Caco-2 (cell line): Measurements from ENCODE around the gene CAPN11. TPM values are rescaled to one million over a fixed set of nuclear protein-coding genes. Genes with fewer than 3 reads are reported as not detected.

Experiments used
- BruUV-seq: library from RNA; stranded (reverse); fragments of 400-500 nt; replicated peaks from 2 replicates; lab custom pipeline; 2021; lab: Mats Ljungman, UMichigan
- CTCF ChIA-PET: fragments of 300-600 bp; sonication (Branson Sonifier 250); formaldehyde crosslinking; loops from one replicate; lab custom pipeline; 2022; ENCODE audit warnings: antibody characterized with exemption; lab: Charles Lee
- POLR2A ChIA-PET: fragments of 300-600 bp; sonication (Branson Sonifier 250); formaldehyde crosslinking; loops from one replicate; lab custom pipeline; 2022; ENCODE audit warnings: antibody characterized with exemption; lab: Charles Lee
- DNase-seq, 2 experiments: peaks; one replicate each; pipeline versions ENCODE4 v3.0.0 to v3.0.0-alpha.2; 2020 to 2022
- H3K27me3 ChIP-seq: replicated peaks from 2 replicates; pipeline ENCODE4 v1.6.0; 2011; ENCODE audit warnings: low read length; ENCODE audit not compliant: control insufficient read depth, insufficient read depth
- H3K36me3 ChIP-seq: 2 replicates; pipeline ENCODE4 v1.5.1; 2011; ENCODE audit warnings: low read length; ENCODE audit not compliant: control insufficient read depth, insufficient read depth
- H3K4me1 ChIP-seq: fragments of 250-450 bp; sonication (Bioruptor Pico); 2 replicates; pipeline ENCODE4 v1.5.1; 2020; ENCODE audit warnings: mild to moderate bottlenecking
- H3K4me3 ChIP-seq: 2 replicates; pipeline ENCODE4 v1.5.1; 2011; ENCODE audit warnings: low read depth, mild to moderate bottlenecking, control low read depth, low read length
- H3K9me3 ChIP-seq: fragments of 250-450 bp; sonication (Bioruptor Pico); 2 replicates; pipeline ENCODE4 v1.5.1; 2020; ENCODE audit warnings: mild to moderate bottlenecking, moderate library complexity
- H3K27ac Mint-ChIP-seq: one replicate; pipeline ENCODE4 v1.8.0; 2022; ENCODE audit warnings: mixed read lengths; ENCODE audit not compliant: unreplicated experiment
- H3K27me3 Mint-ChIP-seq: one replicate; pipeline ENCODE4 v1.8.0; 2022; ENCODE audit warnings: mixed read lengths; ENCODE audit not compliant: insufficient read depth, unreplicated experiment
- H3K36me3 Mint-ChIP-seq: one replicate; pipeline ENCODE4 v1.8.0; 2022; ENCODE audit warnings: mild to moderate bottlenecking, mixed read lengths; ENCODE audit not compliant: insufficient read depth, unreplicated experiment
- H3K4me1 Mint-ChIP-seq: one replicate; pipeline ENCODE4 v1.8.0; 2022; ENCODE audit warnings: low read depth, mixed read lengths; ENCODE audit not compliant: unreplicated experiment
- H3K4me3 Mint-ChIP-seq: one replicate; pipeline ENCODE4 v1.8.0; 2022; ENCODE audit warnings: mild to moderate bottlenecking, moderate library complexity, mixed read lengths; ENCODE audit not compliant: unreplicated experiment
- H3K9me3 Mint-ChIP-seq: one replicate; pipeline ENCODE4 v1.8.0; 2022; ENCODE audit warnings: mixed read lengths; ENCODE audit not compliant: unreplicated experiment
- intact Hi-C: fragments of 100-400 bp; cut with micrococcal nuclease; formaldehyde crosslinking; loops from one replicate; pipeline ENCODE4 v1.10.0; 2022; ENCODE audit not compliant: unreplicated experiment
- total RNA-seq: library from RNA; stranded (reverse); gene quantifications from 2 replicates; pipeline ENCODE4 v1.2.3, GENCODE V29; 2022
- TF ChIP-seq, protein P1 (sequence below), 2 experiments: fragments of 200-600 bp in 1 of 2; IDR thresholded peaks; 1 replicate in 1 of 2; 2 replicates in 1 of 2; pipeline versions ENCODE4 v1.5.1 to v1.8.0; 2011 to 2022; ENCODE audit warnings: antibody characterized with exemption in 1 of 2, control low read depth in 1 of 2, inconsistent platforms in 1 of 2, low read depth in 1 of 2, low read length in 1 of 2, mild to moderate bottlenecking in 1 of 2, moderate library complexity in 1 of 2; ENCODE audit not compliant: insufficient read depth in 1 of 2, severe bottlenecking in 1 of 2, unreplicated experiment in 1 of 2

The CAPN11 gene
- total RNA-seq, 1 experiment from 2014 or later = not detected

DNA sequence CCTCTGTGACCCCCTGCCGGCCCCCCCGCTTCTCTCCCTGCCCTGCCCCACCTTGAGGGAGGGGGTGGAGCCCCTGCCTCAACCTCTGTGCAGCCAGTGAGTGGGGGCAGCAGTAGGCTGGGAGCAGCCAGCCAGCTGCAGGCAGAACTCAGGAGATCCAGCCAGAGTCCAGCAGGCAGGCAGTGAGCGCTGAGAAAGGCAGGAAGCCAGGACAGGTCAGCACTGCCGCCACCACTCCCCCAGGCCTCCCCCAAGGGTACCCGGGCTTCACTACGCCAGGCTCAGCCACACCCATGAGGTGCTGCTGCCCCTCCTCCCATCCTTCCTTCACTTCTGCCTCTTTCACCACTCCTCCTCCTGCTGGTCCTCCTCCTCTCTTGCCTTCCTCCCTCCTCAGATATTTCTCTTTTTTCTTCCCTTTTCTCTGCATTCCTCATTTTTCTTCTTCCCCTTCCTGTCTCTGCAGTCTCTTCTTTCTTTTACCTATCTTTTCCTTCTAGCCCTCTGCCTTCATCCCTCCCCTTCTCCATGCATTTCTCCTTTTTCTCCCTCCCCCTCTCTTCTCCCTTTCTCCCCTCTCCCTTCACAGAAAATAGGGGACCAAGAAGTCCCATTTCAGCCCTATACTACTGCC is 19.8 kb upstream of the CAPN11 start:
- no peaks in the 10 kb centered on the region for H3K9me3 ChIP-seq
- TF ChIP-seq, protein P1, sequence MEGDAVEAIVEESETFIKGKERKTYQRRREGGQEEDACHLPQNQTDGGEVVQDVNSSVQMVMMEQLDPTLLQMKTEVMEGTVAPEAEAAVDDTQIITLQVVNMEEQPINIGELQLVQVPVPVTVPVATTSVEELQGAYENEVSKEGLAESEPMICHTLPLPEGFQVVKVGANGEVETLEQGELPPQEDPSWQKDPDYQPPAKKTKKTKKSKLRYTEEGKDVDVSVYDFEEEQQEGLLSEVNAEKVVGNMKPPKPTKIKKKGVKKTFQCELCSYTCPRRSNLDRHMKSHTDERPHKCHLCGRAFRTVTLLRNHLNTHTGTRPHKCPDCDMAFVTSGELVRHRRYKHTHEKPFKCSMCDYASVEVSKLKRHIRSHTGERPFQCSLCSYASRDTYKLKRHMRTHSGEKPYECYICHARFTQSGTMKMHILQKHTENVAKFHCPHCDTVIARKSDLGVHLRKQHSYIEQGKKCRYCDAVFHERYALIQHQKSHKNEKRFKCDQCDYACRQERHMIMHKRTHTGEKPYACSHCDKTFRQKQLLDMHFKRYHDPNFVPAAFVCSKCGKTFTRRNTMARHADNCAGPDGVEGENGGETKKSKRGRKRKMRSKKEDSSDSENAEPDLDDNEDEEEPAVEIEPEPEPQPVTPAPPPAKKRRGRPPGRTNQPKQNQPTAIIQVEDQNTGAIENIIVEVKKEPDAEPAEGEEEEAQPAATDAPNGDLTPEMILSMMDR (IDR thresholded peaks at IDR 0.05; ENCODE audit: insufficient read depth in 1 of 2, low read depth in 1 of 2, low read length in 1 of 2, severe bottlenecking in 1 of 2, unreplicated experiment in 1 of 2) = no peak
- H3K27ac Mint-ChIP-seq = no peak overlapping the region
- BruUV-seq = no TSS peak
- H3K9me3 Mint-ChIP-seq = no peaks in the 10 kb centered on the region
- peaks cover 8% of the 10 kb centered on the region for H3K4me1 Mint-ChIP-seq
- intact Hi-C loops = no loop called here
- H3K36me3 ChIP-seq = no peaks in the 10 kb centered on the region; the same call in 1 of the 2 replicates
- H3K4me3 Mint-ChIP-seq = no peak overlapping the region
- H3K4me3 ChIP-seq = no peak overlapping the region
- ChIA-PET POLR2A (no interaction called here), CTCF (interaction anchor here (1.0 kb wide), 1 partner anchor 60 kb away, joined by 3 read pairs; no protein-coding TSS in a partner anchor)
- H3K4me1 ChIP-seq = peaks cover 3% of the 10 kb centered on the region
- no peaks in the 10 kb centered on the region for H3K27me3 Mint-ChIP-seq
- H3K36me3 Mint-ChIP-seq = peaks cover 18% of the 10 kb centered on the region
- no peaks in the 10 kb centered on the region for H3K27me3 ChIP-seq
- DNase-seq = no peak

DNA sequence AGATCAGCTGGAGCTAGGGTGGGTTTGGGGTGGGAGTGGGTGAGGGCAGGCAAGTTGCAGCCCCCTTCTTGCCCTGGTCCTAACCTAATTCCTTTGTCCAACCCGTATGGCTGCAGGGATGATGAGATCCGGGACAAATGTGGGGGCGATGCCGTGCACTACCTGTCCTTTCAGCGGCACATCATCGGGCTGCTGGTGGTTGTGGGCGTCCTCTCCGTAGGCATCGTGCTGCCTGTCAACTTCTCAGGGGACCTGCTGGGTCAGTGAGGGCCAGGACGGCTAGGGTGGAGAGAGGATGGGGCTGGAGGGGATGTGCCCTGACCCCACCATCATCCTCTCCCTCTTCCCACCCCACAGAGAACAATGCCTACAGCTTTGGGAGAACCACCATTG is 19.3 kb upstream of the CAPN11 start:
- intact Hi-C loops = no loop called here
- BruUV-seq = no TSS peak
- Mint-ChIP-seq H3K36me3 (peaks cover 23% of the 10 kb centered on the region), H3K27ac (no peak overlapping the region), H3K27me3 (no peaks in the 10 kb centered on the region), H3K9me3 (no peaks in the 10 kb centered on the region), H3K4me1 (peaks cover 6% of the 10 kb centered on the region), H3K4me3 (no peak overlapping the region)
- Histone ChIP-seq H3K9me3 (no peaks in the 10 kb centered on the region), H3K36me3 (no peaks in the 10 kb centered on the region; the same call in 1 of the 2 replicates), H3K4me1 (no peaks in the 10 kb centered on the region), H3K4me3 (no peak overlapping the region), H3K27me3 (no peaks in the 10 kb centered on the region)
- CTCF ChIA-PET = no interaction called here
- TF ChIP-seq, protein P1 (IDR thresholded peaks at IDR 0.05; ENCODE audit: insufficient read depth in 1 of 2, low read depth in 1 of 2, low read length in 1 of 2, severe bottlenecking in 1 of 2, unreplicated experiment in 1 of 2) = no peak
- POLR2A ChIA-PET = no interaction called here
- no peak for DNase-seq

DNA sequence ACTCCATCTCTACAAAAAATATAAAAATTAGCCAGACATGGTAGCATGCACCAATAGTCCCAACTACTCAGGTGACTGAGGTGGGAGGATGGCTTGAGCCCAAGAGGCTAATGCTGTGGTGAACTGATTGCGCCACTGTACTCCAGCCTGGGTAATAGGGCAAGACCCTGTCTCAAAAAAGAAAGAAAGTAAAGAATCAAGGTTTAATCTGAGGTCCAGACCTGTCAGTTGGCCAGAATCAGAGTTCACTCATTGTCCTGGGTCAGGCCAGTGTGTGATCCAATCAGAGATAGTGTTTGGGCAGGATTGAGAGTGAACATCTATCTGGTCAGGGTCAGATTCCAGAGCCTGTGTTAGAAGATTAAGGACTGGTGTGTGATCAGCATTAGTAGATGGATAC is 15.8 kb upstream of the CAPN11 start:
- H3K9me3 Mint-ChIP-seq = no peaks in the 10 kb centered on the region
- intact Hi-C loops = no loop called here
- no peaks in the 10 kb centered on the region for H3K27me3 ChIP-seq
- ChIA-PET CTCF (no interaction called here), POLR2A (no interaction called here)
- no peaks in the 10 kb centered on the region for H3K4me1 ChIP-seq
- H3K27me3 Mint-ChIP-seq = no peaks in the 10 kb centered on the region
- TF ChIP-seq, protein P1 (IDR thresholded peaks at IDR 0.05; ENCODE audit: insufficient read depth in 1 of 2, low read depth in 1 of 2, low read length in 1 of 2, severe bottlenecking in 1 of 2, unreplicated experiment in 1 of 2) = no peak
- peaks cover 19% of the 10 kb centered on the region for H3K36me3 Mint-ChIP-seq
- H3K36me3 ChIP-seq = peaks cover 1% of the 10 kb centered on the region
- no peak for DNase-seq
- no TSS peak for BruUV-seq
- H3K4me1 Mint-ChIP-seq = no peaks in the 10 kb centered on the region
- no peak overlapping the region for H3K4me3 Mint-ChIP-seq
- H3K9me3 ChIP-seq = no peaks in the 10 kb centered on the region
- no peak overlapping the region for H3K27ac Mint-ChIP-seq
- H3K4me3 ChIP-seq = no peak overlapping the region
